Pancreas (tissue), 10 donors: ENCODE measurements around the gene IGSF11. TPM values are rescaled to one million over a fixed set of nuclear protein-coding genes. Genes with fewer than 3 reads are reported as not detected.

Experiments used
- ATAC-seq, 4 donors: fragments of 200-7000 bp; cut with Tn5 transposase; one replicate each; pipeline versions ENCODE4 v1.8.0 to v1.9.1; 2020; ENCODE audit warnings: mild to moderate bottlenecking in 4 of 4, moderate library complexity in 4 of 4
- DNase-seq, 6 donors: peaks; one replicate each; pipeline ENCODE4 v3.0.0-alpha.2; 2020
- FAIRE-seq: peaks from 2 replicates; lab custom pipeline; 2012; peaks lifted over from hg19 to GRCh38; lab: Jason Lieb, UNC
- H3K27ac ChIP-seq, 4 donors: fragments of 200-600 bp; sonication (generic); 1 replicate in 3 of 4; 2 replicates in 1 of 4; pipeline versions ENCODE4 v1.5.0 to v1.8.0; 2020
- H3K27me3 ChIP-seq, 4 donors: fragments of 200-600 bp; one replicate each; pipeline ENCODE4 v1.8.0; 2021
- H3K36me3 ChIP-seq, 3 donors: fragments of 200-600 bp; sonication (generic) in 1 of 3; one replicate each; pipeline versions ENCODE4 v1.5.0 to v1.8.0; 2020 to 2021
- H3K4me1 ChIP-seq, 3 donors: fragments of 200-600 bp; one replicate each; pipeline ENCODE4 v1.8.0; 2021
- H3K4me3 ChIP-seq, 4 donors: fragments of 200-600 bp; sonication (generic) in 2 of 4; one replicate each; pipeline versions ENCODE4 v1.5.0 to v1.8.0; 2020 to 2021
- H3K9me3 ChIP-seq, 4 donors: fragments of 200-600 bp; one replicate each; pipeline ENCODE4 v1.8.0; 2021
- CTCF ChIP-seq, 4 donors: fragments of 200-600 bp; sonication (generic) in 3 of 4; IDR thresholded peaks; one replicate each; pipeline versions ENCODE4 v1.5.0 to v1.8.0; 2021; ENCODE audit warnings: antibody characterized with exemption in 4 of 4
- WGBS, 2 donors: extraction: QIAGEN DNeasy Blood & Tissue Kit; methylation state at CpG; one replicate each; pipeline ENCODE4 v1.1.7; 2013; 5-methylcytosine and 5-hydroxymethylcytosine counted together
- intact Hi-C, 3 donors: fragments of 100-400 bp; cut with DNase I; formaldehyde crosslinking; loops; one replicate each; pipeline versions ENCODE4 v1.11.1 to v1.14.2; 2022
- polyA plus RNA-seq, 2 donors: library from polyadenylated mRNA; stranded (reverse); fragments of 200-250 nt; gene quantifications; one replicate each; pipeline ENCODE4 v1.2.3, GENCODE V29; 2013
- total RNA-seq, 6 donors: library from RNA; stranded (reverse); fragmentation: NEBNext Ultra II Directional in 4 of 6; extraction: Animal tissue kit (Norgen Biotek cat#: 25700) in 4 of 6; gene quantifications; one replicate each; pipeline versions ENCODE4 v1.2.1 to v1.2.4, GENCODE V29; 2021 to 2023
- donor health status: healthy with polysubstance abuse.
- donor health status: DM: no; HTN: no; CAD: no; lungs with moderate emphysema.
- donor health status: DM: no; HTN: no; CAD: no.
- donor health status: control.
- donor health status: control.
- donor health status: Bipolar disorder and iron deficiency.
- donor health status: DM: yes; HTN: yes; CAD: no.
- donor health status: DM: no; HTN: no; CAD: no.
- donor health status: DM: no; HTN: no; CAD: no.
- donor health status: DM: yes; HTN: yes; CAD: no.

Gene IGSF11
- total and polyA plus RNA-seq, 8 donors: 1.5 to 6.4 (median 3.3) TPM

- Histone ChIP-seq H3K4me3 (no peak overlapping the region), H3K4me1 (no peaks in the 10 kb centered on the region), H3K27me3 (no peaks in the 10 kb centered on the region), H3K27ac (no peak overlapping the region), H3K36me3 (no peaks in the 10 kb centered on the region), H3K9me3 (no peaks in the 10 kb centered on the region)
- FAIRE-seq (no peak), DNase-seq (no peak), ATAC-seq (no peak)
- intact Hi-C loops: no loop called here
- TF ChIP-seq CTCF (IDR thresholded peaks at IDR 0.05): no peak
- WGBS, 2 donors: 85 to 88% methylated on average over 6 of the region's 6 CpGs
Observed at GRCh38 chr3:118927449-118927848, 107.2 kb downstream of the IGSF11 start.

DNA sequence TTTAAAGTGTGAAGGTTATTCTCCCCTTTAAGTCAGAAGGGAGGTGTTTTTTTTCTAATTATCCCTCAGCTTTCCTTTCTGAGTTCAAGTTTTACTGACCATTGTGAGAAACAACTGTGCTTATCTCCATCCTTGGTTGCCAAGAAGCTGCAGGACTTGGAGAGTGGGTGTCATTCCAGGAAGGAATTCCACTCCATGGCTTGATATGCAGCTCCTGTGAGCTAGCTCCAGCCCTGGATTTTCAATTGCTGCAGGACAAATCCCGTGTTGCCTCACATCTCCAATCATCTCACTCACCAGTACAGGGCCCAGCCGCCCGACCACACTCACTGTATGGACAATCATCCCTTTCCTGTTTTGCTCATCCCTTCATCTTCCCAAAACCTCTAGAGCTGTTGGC lies 122.5 kb downstream of the IGSF11 start:
- no peak overlapping the region for H3K27ac ChIP-seq
- no peak for FAIRE-seq
- no peak for DNase-seq

GRCh38 chr3:118910332-118910731 lies 124.3 kb downstream of the IGSF11 start:
- intact Hi-C loops: no loop called here
- Histone ChIP-seq H3K27me3 (no peaks in the 10 kb centered on the region), H3K9me3 (no peaks in the 10 kb centered on the region), H3K4me3 (no peak overlapping the region), H3K4me1 (no peaks in the 10 kb centered on the region), H3K27ac (no peak overlapping the region), H3K36me3 (no peaks in the 10 kb centered on the region)
- DNase-seq (no peak), FAIRE-seq (no peak), ATAC-seq (no peak)
- 80 to 83% methylated on average over 3 of the region's 3 CpGs for WGBS, 2 donors
- TF ChIP-seq CTCF (IDR thresholded peaks at IDR 0.05): no peak

More for the DNA sequence above, 122.5 kb downstream of the IGSF11 start:
- no peaks in the 10 kb centered on the region for H3K36me3 ChIP-seq
- intact Hi-C loops: no loop called here
- H3K27me3 ChIP-seq: no peaks in the 10 kb centered on the region
- WGBS, 2 donors: 72 to 77% methylated on average over 3 of the region's 3 CpGs
- no peak for ATAC-seq
- H3K4me3 ChIP-seq: no peak overlapping the region
- TF ChIP-seq CTCF (IDR thresholded peaks at IDR 0.05): no peak
- no peaks in the 10 kb centered on the region for H3K9me3 ChIP-seq
- no peaks in the 10 kb centered on the region for H3K4me1 ChIP-seq

DNA sequence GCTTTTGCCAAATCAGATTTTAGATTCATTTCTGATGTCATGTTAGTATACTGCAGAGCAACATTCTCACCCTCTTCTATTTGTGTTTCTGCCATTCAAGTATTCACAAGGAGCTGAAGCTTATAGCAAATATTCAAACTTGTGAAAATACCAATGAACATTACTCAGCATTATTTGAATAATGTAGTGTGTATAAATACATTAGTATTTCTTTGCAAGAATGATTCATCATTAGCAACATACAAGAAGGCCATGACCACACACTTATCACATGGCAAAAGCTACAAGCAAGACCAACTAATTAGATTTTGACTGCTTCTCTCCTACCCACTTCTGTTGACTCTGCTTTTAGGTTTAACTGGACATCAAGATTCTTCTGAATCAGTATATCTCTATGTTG lies 124.9 kb downstream of the IGSF11 start:
- DNase-seq: no peak
- H3K27ac ChIP-seq: no peak overlapping the region
- no peak overlapping the region for H3K4me3 ChIP-seq
- H3K36me3 ChIP-seq: no peaks in the 10 kb centered on the region
- no peaks in the 10 kb centered on the region for H3K9me3 ChIP-seq
- no peaks in the 10 kb centered on the region for H3K4me1 ChIP-seq
- no peak for FAIRE-seq
- TF ChIP-seq CTCF (IDR thresholded peaks at IDR 0.05): no peak
- ATAC-seq: no peak
- intact Hi-C loops: no loop called here
- no peaks in the 10 kb centered on the region for H3K27me3 ChIP-seq

DNA sequence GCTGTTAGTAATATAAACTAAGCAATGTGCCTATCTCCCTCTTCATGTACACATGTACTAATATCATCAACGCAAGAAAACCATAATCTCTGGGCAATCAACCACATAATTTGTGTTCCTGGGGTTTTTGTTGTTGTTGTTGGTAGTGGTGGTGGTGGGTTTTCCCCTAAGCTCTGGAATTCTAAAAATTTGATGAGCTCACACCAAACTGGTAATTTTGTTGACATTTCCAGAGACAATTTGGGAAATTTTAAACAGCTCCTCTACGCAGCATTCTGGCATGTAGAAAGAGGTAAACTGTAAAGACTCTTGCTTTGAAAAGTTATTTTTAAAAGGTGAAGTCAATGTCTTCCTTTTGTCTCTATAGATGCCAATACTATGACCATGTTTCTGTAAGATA lies 126.7 kb downstream of the IGSF11 start:
- H3K4me1 ChIP-seq: no peaks in the 10 kb centered on the region
- intact Hi-C loops: no loop called here
- DNase-seq (no peak), FAIRE-seq (no peak), ATAC-seq (no peak)
- no peaks in the 10 kb centered on the region for H3K9me3 ChIP-seq
- H3K4me3 ChIP-seq: no peak overlapping the region
- H3K27ac ChIP-seq: no peak overlapping the region
- H3K27me3 ChIP-seq: no peaks in the 10 kb centered on the region
- H3K36me3 ChIP-seq: no peaks in the 10 kb centered on the region
- WGBS, 2 donors: 64 to 80% methylated on average over 2 of the region's 2 CpGs
- no peak for TF ChIP-seq CTCF (IDR thresholded peaks at IDR 0.05)
